ENCODE results near the gene NUP93.

DNA sequence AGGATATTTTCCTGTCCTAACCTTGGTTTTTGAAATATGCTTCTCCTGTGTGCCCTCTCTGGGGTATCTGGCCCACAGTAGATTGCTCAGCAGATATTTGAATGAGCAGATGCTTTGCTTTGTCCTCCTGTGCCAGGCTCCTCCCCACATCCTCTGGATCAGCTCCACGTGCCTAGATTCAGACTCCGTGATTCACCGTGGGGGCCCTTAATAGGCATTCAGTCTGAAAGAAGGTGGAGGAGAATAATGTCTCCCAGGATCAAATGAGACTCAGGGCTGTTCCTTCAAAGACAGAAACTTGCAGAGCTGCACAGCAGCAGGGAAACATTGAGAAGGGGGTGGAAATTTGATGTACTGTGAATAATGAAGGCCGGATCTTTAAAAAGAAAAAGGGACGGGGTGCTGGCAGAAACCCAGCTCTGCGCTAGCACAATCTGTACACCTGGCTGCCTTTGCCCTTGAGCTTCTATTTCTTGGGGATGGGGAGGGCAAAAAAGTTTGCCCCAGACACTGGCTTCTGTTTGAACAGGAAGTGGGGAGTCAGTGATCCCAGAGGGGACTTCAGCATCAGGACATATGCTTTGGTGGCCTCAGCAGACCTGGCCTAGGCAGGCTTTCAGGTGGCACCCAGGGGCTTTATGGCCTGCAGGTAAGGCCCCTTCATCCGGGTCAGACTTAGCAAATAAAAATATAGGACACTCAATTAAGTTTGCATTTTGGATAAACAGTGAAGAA, 119.2 kb downstream of the NUP93 start:
- TF ChIP-seq CTCF (IDR thresholded peaks at IDR 0.05): no peak
- no peak for TF ChIP-seq POLR2A (IDR thresholded peaks at IDR 0.05)

All from prostate gland (tissue), 2 donors.